H1 (cell line): ENCODE measurements around the gene SCAI. TPM values are rescaled to one million over a fixed set of nuclear protein-coding genes. Genes with fewer than 3 reads are reported as not detected.

Experiments
- CTCF ChIA-PET: fragments of 300-600 bp; sonication (Branson Sonifier 250); formaldehyde crosslinking; loops from one replicate; lab custom pipeline; 2021; ENCODE audit not compliant: partially characterized antibody; lab: Charles Lee
- POLR2A ChIA-PET: fragments of 300-600 bp; sonication (Branson Sonifier 250); formaldehyde crosslinking; loops from one replicate; lab custom pipeline; 2021; ENCODE audit warnings: inconsistent platforms; ENCODE audit not compliant: partially characterized antibody; lab: Charles Lee
- DNase-seq, 2 experiments: peaks; one replicate each; pipeline versions ENCODE4 v3.0.0 to v3.0.0-alpha.2; 2010 to 2022; ENCODE audit warnings: low spot score in 2 of 2, low read depth in 1 of 2, mixed read lengths in 1 of 2
- FAIRE-seq: peaks from 2 replicates; lab custom pipeline; 2011; peaks lifted over from hg19 to GRCh38; lab: Jason Lieb, UNC
- H2AFZ ChIP-seq: 2 replicates; pipeline ENCODE4 v1.8.1; 2012; ENCODE audit warnings: low read length, inconsistent platforms
- H2AK5ac ChIP-seq: 2 replicates; pipeline ENCODE4 v1.6.1; 2013; ENCODE audit warnings: low read depth, low read length
- H2BK120ac ChIP-seq: replicated peaks from 2 replicates; pipeline ENCODE3; 2013; ENCODE audit warnings: low read depth, low read length, inconsistent platforms
- H2BK12ac ChIP-seq: 2 replicates; pipeline ENCODE4 v1.6.1; 2013; ENCODE audit warnings: low read depth, low read length
- H2BK15ac ChIP-seq: 2 replicates; pipeline ENCODE4 v1.6.1; 2013; ENCODE audit warnings: low read length
- H2BK20ac ChIP-seq: 2 replicates; pipeline ENCODE4 v1.6.1; 2013; ENCODE audit warnings: low read length
- H2BK5ac ChIP-seq: 2 replicates; pipeline ENCODE4 v1.6.1; 2013; ENCODE audit warnings: low read depth, low read length
- H3K14ac ChIP-seq: 2 replicates; pipeline ENCODE4 v1.6.1; 2013; ENCODE audit warnings: inconsistent platforms; ENCODE audit not compliant: insufficient read length
- H3K18ac ChIP-seq: 2 replicates; pipeline ENCODE4 v1.6.1; 2013; ENCODE audit warnings: low read length; ENCODE audit errors: extremely low read depth
- H3K23ac ChIP-seq: 2 replicates; pipeline ENCODE4 v1.6.1; 2013; ENCODE audit warnings: inconsistent platforms; ENCODE audit not compliant: insufficient read length
- H3K23me2 ChIP-seq: 2 replicates; pipeline ENCODE4 v1.6.1; 2013; ENCODE audit warnings: low read depth, low read length
- H3K27ac ChIP-seq: 2 replicates; pipeline ENCODE4 v1.6.1; 2011; ENCODE audit warnings: low read depth, low read length, inconsistent platforms
- H3K27me3 ChIP-seq, 4 experiments: replicated peaks in 1 of 4; 1 replicate in 1 of 4; 2 replicates in 3 of 4; pipeline versions ENCODE4 v1.6.1 to v1.8.1; 2011 to 2013; ENCODE audit warnings: low read length in 3 of 4, mild to moderate bottlenecking in 3 of 4, inconsistent platforms in 2 of 4, mixed read lengths in 2 of 4, moderate library complexity in 1 of 4; ENCODE audit not compliant: control insufficient read depth in 3 of 4, insufficient read depth in 3 of 4; ENCODE audit errors: extremely low read depth in 1 of 4
- H3K36me3 ChIP-seq, 4 experiments: 2 replicates each; pipeline versions ENCODE4 v1.6.1 to v1.8.1; 2011 to 2013; ENCODE audit warnings: mild to moderate bottlenecking in 4 of 4, low read length in 3 of 4, moderate library complexity in 2 of 4, control low read depth in 1 of 4, inconsistent platforms in 1 of 4; ENCODE audit not compliant: insufficient read depth in 4 of 4, control insufficient read depth in 2 of 4
- H3K4ac ChIP-seq: replicated peaks from 2 replicates; pipeline ENCODE3; 2013; ENCODE audit warnings: low read length, low read depth, mixed read lengths, inconsistent platforms; ENCODE audit not compliant: insufficient read length
- H3K4me1 ChIP-seq, 4 experiments: replicated peaks in 1 of 4; 1 replicate in 1 of 4; 2 replicates in 3 of 4; pipeline versions ENCODE4 v1.6.1 to v1.8.1; 2011 to 2013; ENCODE audit warnings: low read length in 3 of 4, inconsistent platforms in 2 of 4, mixed read lengths in 1 of 4; ENCODE audit not compliant: insufficient read depth in 4 of 4, control insufficient read depth in 3 of 4
- H3K4me2 ChIP-seq, 2 experiments: 2 replicates each; pipeline versions ENCODE4 v1.6.1 to v1.8.1; 2011 to 2013; ENCODE audit warnings: low read depth in 2 of 2, low read length in 2 of 2, control low read depth in 1 of 2, inconsistent platforms in 1 of 2, mild to moderate bottlenecking in 1 of 2; ENCODE audit not compliant: insufficient read depth in 1 of 2
- H3K4me3 ChIP-seq, 4 experiments: fragments of 200-600, 300-600 bp in 1 of 4; sonication (generic), shearing (Covaris generic), sonication (Bioruptor Twin) in 1 of 4; 2 replicates each; pipeline versions ENCODE4 v1.5.1 to v1.8.1; 2011 to 2016; ENCODE audit warnings: low read length in 4 of 4, low read depth in 3 of 4, control low read depth in 2 of 4, inconsistent platforms in 2 of 4, mild to moderate bottlenecking in 2 of 4, mixed read lengths in 1 of 4, moderate library complexity in 1 of 4; ENCODE audit not compliant: insufficient read depth in 2 of 4; ENCODE audit errors: extremely low read depth in 1 of 4
- H3K56ac ChIP-seq: replicated peaks from 2 replicates; pipeline ENCODE3; 2013; ENCODE audit warnings: low read depth, mild to moderate bottlenecking, mixed read lengths, low read length, inconsistent platforms; ENCODE audit not compliant: insufficient read length
- H3K79me1 ChIP-seq: 2 replicates; pipeline ENCODE4 v1.6.1; 2013; ENCODE audit warnings: low read depth, low read length, control low read depth
- H3K79me2 ChIP-seq, 2 experiments: 2 replicates each; pipeline versions ENCODE4 v1.6.1 to v1.8.1; 2012 to 2013; ENCODE audit warnings: low read length in 2 of 2, mild to moderate bottlenecking in 2 of 2, inconsistent platforms in 1 of 2; ENCODE audit not compliant: insufficient read depth in 2 of 2, control insufficient read depth in 1 of 2
- H3K9ac ChIP-seq, 4 experiments: replicated peaks in 1 of 4; 1 replicate in 1 of 4; 2 replicates in 3 of 4; pipeline versions ENCODE4 v1.6.1 to v1.8.1; 2011 to 2013; ENCODE audit warnings: low read depth in 3 of 4, low read length in 3 of 4, control low read depth in 2 of 4, mild to moderate bottlenecking in 2 of 4, moderate library complexity in 2 of 4, inconsistent platforms in 1 of 4; ENCODE audit errors: extremely low read depth in 1 of 4
- H3K9me3 ChIP-seq, 2 experiments: 2 replicates each; pipeline versions ENCODE4 v1.6.1 to v1.8.1; 2012 to 2013; ENCODE audit warnings: mild to moderate bottlenecking in 2 of 2, moderate library complexity in 2 of 2, control low read depth in 1 of 2, inconsistent platforms in 1 of 2, low read depth in 1 of 2, low read length in 1 of 2, mixed read lengths in 1 of 2; ENCODE audit not compliant: insufficient read depth in 2 of 2
- H4K20me1 ChIP-seq, 2 experiments: replicated peaks in 1 of 2; 2 replicates each; pipeline versions ENCODE3 to v1.8.1; 2011 to 2013; ENCODE audit warnings: inconsistent platforms in 2 of 2, low read length in 2 of 2, mild to moderate bottlenecking in 1 of 2; ENCODE audit not compliant: insufficient read depth in 2 of 2, control insufficient read depth in 1 of 2
- H4K5ac ChIP-seq: 2 replicates; pipeline ENCODE4 v1.6.1; 2013; ENCODE audit warnings: low read length, low read depth, mixed read lengths, inconsistent platforms; ENCODE audit not compliant: insufficient read length
- H4K8ac ChIP-seq: 2 replicates; pipeline ENCODE4 v1.8.0; 2013; ENCODE audit warnings: mild to moderate bottlenecking, moderate library complexity, low read length, inconsistent platforms; ENCODE audit not compliant: insufficient read depth; ENCODE audit errors: extremely low read depth
- H4K91ac ChIP-seq: replicated peaks from 2 replicates; pipeline ENCODE3; 2013; ENCODE audit warnings: low read length, mixed read lengths, inconsistent platforms; ENCODE audit not compliant: insufficient read length
- BCL11A ChIP-seq, 2 experiments: IDR thresholded peaks; one replicate each; pipeline ENCODE4 v1.6.1; 2011; ENCODE audit warnings: low read depth in 2 of 2, low read length in 2 of 2, mild to moderate bottlenecking in 2 of 2
- CEBPB ChIP-seq: IDR thresholded peaks from 2 replicates; pipeline ENCODE4 v1.6.1; 2012; ENCODE audit warnings: low read depth, low read length
- CHD2 ChIP-seq: IDR thresholded peaks from 2 replicates; pipeline ENCODE4 v1.6.1; 2012; ENCODE audit warnings: low read length, improper control_type of control experiment
- CTBP2 ChIP-seq: IDR thresholded peaks from 2 replicates; pipeline ENCODE4 v1.7.0; 2011; ENCODE audit warnings: borderline replicate concordance, mild to moderate bottlenecking, moderate library complexity, mixed read lengths, low read length; ENCODE audit not compliant: insufficient read depth, insufficient read length
- EZH2 ChIP-seq: fragments of 200-600 bp; sonication (generic); IDR thresholded peaks from 2 replicates; pipeline ENCODE4 v1.7.1; 2012; ENCODE audit warnings: low read depth, mild to moderate bottlenecking, moderate library complexity, low read length, inconsistent platforms; ENCODE audit not compliant: severe bottlenecking
- HDAC2 ChIP-seq, 2 experiments: fragments of 300-600 bp in 1 of 2; sonication (generic) in 1 of 2; IDR thresholded peaks; 2 replicates each; pipeline ENCODE4 v1.6.1; 2011 to 2012; ENCODE audit warnings: low read depth in 2 of 2, low read length in 2 of 2, mild to moderate bottlenecking in 2 of 2, moderate library complexity in 2 of 2, borderline replicate concordance in 1 of 2, inconsistent platforms in 1 of 2
- KDM1A ChIP-seq: fragments of 200-600, 300-600 bp; sonication (generic); IDR thresholded peaks from 2 replicates; pipeline ENCODE4 v1.7.1; 2016; ENCODE audit warnings: mild to moderate bottlenecking, low read length, borderline replicate concordance
- RXRA ChIP-seq: IDR thresholded peaks from 2 replicates; pipeline ENCODE4 v1.6.1; 2011; ENCODE audit warnings: low read depth, mild to moderate bottlenecking, low read length, moderate library complexity; ENCODE audit not compliant: insufficient read depth
- SP4 ChIP-seq: IDR thresholded peaks from 2 replicates; pipeline ENCODE4 v1.6.1; 2012; ENCODE audit warnings: low read length, inconsistent platforms
- TAF7 ChIP-seq: optimal IDR thresholded peaks from 2 replicates; pipeline ENCODE3; 2011; ENCODE audit warnings: low read depth, mild to moderate bottlenecking, inconsistent platforms, low read length, moderate library complexity, borderline replicate concordance
- WGBS, 2 experiments: shearing (Covaris generic) in 1 of 2; methylation state at CpG; one replicate each; pipeline versions ENCODE4 v1.1.6 to v1.1.7; 2013 to 2015; ENCODE audit warnings: low lambda C conversion rate in 2 of 2, mixed read lengths in 2 of 2, inconsistent platforms in 1 of 2, low coverage in 1 of 2, missing lambda C conversion rate in 1 of 2; ENCODE audit not compliant: insufficient replicate concordance in 2 of 2, insufficient coverage in 1 of 2, insufficient read length in 1 of 2; ENCODE audit errors: extremely low coverage in 1 of 2, missing lambda C conversion rate in 1 of 2; 5-methylcytosine and 5-hydroxymethylcytosine counted together
- polyA plus RNA-seq, 7 experiments: library from polyadenylated mRNA; depleted of rRNA in 3 of 7; stranded (reverse) in 5 of 7; unstranded in 2 of 7; fragments of >200 nt in 5 of 7; fragments of 200-250 nt in 2 of 7; gene quantifications; 1 replicate in 5 of 7; 2 replicates in 1 of 7; 4 replicates in 1 of 7; pipeline versions ENCODE4 v1.2.1 to v1.2.3, GENCODE V29; 2011 to 2013; ENCODE audit warnings: missing spikeins in 2 of 7, mixed read lengths in 2 of 7
- total RNA-seq: library from RNA; stranded (reverse); fragmentation: NEBNext Ultra II Directional; extraction: Animal tissue kit (Norgen Biotek cat#: 25700); gene quantifications from 2 replicates; pipeline ENCODE4 v1.2.1, GENCODE V29; 2021
- TF ChIP-seq, protein P1 (sequence below), 3 experiments: IDR thresholded peaks; 1 replicate in 2 of 3; 2 replicates in 1 of 3; pipeline versions ENCODE4 v1.5.1 to v1.6.1; 2011; ENCODE audit warnings: low read length in 3 of 3, mild to moderate bottlenecking in 3 of 3, inconsistent platforms in 2 of 3, low read depth in 1 of 3, moderate library complexity in 1 of 3; ENCODE audit not compliant: insufficient read depth in 1 of 3; ENCODE audit errors: control extremely low read depth in 1 of 3

SCAI gene
- total and polyA plus RNA-seq, 2 of the 8 experiments (the other 6 are each of a cell fraction or from before 2014, with no cell fraction given), result 6.4 to 19.8 TPM

- FAIRE-seq, result no peak
- H2AFZ ChIP-seq, result no peak overlapping the region
- H3K56ac ChIP-seq, result no peak overlapping the region
- H3K4me3 ChIP-seq, result no peak overlapping the region
- H3K23ac ChIP-seq, result no peak overlapping the region
- H2AK5ac ChIP-seq, result no peak overlapping the region
- peaks cover 0 to 1% (median 0%) of the 10 kb centered on the region in 4 experiments; a peak in 1 of 7 replicates for H3K27me3 ChIP-seq
- H4K91ac ChIP-seq, result no peak overlapping the region
- no peak overlapping the region for H3K9ac ChIP-seq
- H3K23me2 ChIP-seq, result no peaks in the 10 kb centered on the region
- no peak overlapping the region for H3K4me2 ChIP-seq
- H2BK20ac ChIP-seq, result no peak overlapping the region
- H2BK15ac ChIP-seq, result no peak overlapping the region
- H3K4ac ChIP-seq, result no peak overlapping the region
- H4K20me1 ChIP-seq, result no peaks in the 10 kb centered on the region
- no peak overlapping the region for H2BK120ac ChIP-seq
- no peak overlapping the region for H4K5ac ChIP-seq
- no peak overlapping the region for H3K18ac ChIP-seq
- H2BK5ac ChIP-seq, result peak overlapping the region; percentile 44; the same call in 1 of the 2 replicates
- H3K9me3 ChIP-seq, result no peaks in the 10 kb centered on the region
- ChIA-PET CTCF (interaction anchor here (0.6 to 2.3 kb wide), 5 partner anchors 12 to 83 kb away, joined by 3 to 7 read pairs (median 3); partner anchors contain the start of gene SCAI), POLR2A (interaction anchor here (1.1 kb wide), 1 partner anchor 17 kb away, joined by 3 read pairs; no protein-coding TSS in a partner anchor)
- H3K79me1 ChIP-seq, result peaks cover 9% of the 10 kb centered on the region; the same call in 1 of the 2 replicates
- no peak overlapping the region for H3K27ac ChIP-seq
- no peaks in the 10 kb centered on the region for H3K36me3 ChIP-seq
- H2BK12ac ChIP-seq, result no peak overlapping the region
- 86% methylated on average over 6 of the region's 7 CpGs; no CpG with 5 or more reads in 1 of the 2 experiments for WGBS, 2 experiments
- H3K4me1 ChIP-seq, result no peaks in the 10 kb centered on the region
- peaks cover 0 to 40% of the 10 kb centered on the region in 2 experiments; a peak in 2 of 4 replicates for H3K79me2 ChIP-seq
- H4K8ac ChIP-seq, result no peak overlapping the region
- DNase-seq, result peak in 1 of 2 experiments; percentile 30
- H3K14ac ChIP-seq, result no peak overlapping the region
- TF ChIP-seq EZH2, result no peak
- TF ChIP-seq CHD2, result no peak
- TF ChIP-seq CEBPB, result no peak
- no peak for TF ChIP-seq CTBP2
- TF ChIP-seq SP4, result no peak
- TF ChIP-seq RXRA, result no peak
- TF ChIP-seq, protein P1, sequence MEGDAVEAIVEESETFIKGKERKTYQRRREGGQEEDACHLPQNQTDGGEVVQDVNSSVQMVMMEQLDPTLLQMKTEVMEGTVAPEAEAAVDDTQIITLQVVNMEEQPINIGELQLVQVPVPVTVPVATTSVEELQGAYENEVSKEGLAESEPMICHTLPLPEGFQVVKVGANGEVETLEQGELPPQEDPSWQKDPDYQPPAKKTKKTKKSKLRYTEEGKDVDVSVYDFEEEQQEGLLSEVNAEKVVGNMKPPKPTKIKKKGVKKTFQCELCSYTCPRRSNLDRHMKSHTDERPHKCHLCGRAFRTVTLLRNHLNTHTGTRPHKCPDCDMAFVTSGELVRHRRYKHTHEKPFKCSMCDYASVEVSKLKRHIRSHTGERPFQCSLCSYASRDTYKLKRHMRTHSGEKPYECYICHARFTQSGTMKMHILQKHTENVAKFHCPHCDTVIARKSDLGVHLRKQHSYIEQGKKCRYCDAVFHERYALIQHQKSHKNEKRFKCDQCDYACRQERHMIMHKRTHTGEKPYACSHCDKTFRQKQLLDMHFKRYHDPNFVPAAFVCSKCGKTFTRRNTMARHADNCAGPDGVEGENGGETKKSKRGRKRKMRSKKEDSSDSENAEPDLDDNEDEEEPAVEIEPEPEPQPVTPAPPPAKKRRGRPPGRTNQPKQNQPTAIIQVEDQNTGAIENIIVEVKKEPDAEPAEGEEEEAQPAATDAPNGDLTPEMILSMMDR (IDR thresholded peaks at IDR 0.05; ENCODE audit: control extremely low read depth in 1 of 3, insufficient read depth in 1 of 3, low read depth in 1 of 3, low read length in 3 of 3), result no peak
- no peak for TF ChIP-seq KDM1A
- TF ChIP-seq TAF7, result no peak
- no peak for TF ChIP-seq BCL11A (IDR thresholded peaks at IDR 0.05; ENCODE audit: low read depth in 2 of 2, low read length in 2 of 2)
- TF ChIP-seq HDAC2 (IDR thresholded peaks at IDR 0.05; ENCODE audit: borderline replicate concordance in 1 of 2, low read depth in 2 of 2, low read length in 2 of 2), result no peak
Measured at GRCh38 chr9:125125523-125125922, 17.8 kb downstream of the SCAI start.
